Measurements from ENCODE around the gene LONRF2. TPM values are rescaled to one million over a fixed set of nuclear protein-coding genes. Genes with fewer than 3 reads are reported as not detected.

The LONRF2 gene
- total RNA-seq, 4 donors from 2014 or later, result 27.9 to 188 (median 58.5) TPM

GRCh38 chr2:100317634-100318033 is 4.7 kb downstream of the LONRF2 start:
- DNase-seq, result no peak
- TF ChIP-seq POLR2A (IDR thresholded peaks at IDR 0.05) (no peak), CTCF (IDR thresholded peaks at IDR 0.05) (no peak)
- Histone ChIP-seq H3K4me1 (no peaks in the 10 kb centered on the region), H3K4me3 (no peak overlapping the region), H3K27ac (no peak overlapping the region), H3K9me3 (peaks cover 0 to 8% of the 10 kb centered on the region in 2 donors), H3K36me3 (no peaks in the 10 kb centered on the region), H3K27me3 (no peaks in the 10 kb centered on the region)
- intact Hi-C loops (cut with DNase I; ENCODE audit: low total_unique reads), result no loop called here

GRCh38 chr2:100309973-100310719 is 12.2 kb downstream of the LONRF2 start:
- Histone ChIP-seq H3K9me3 (no peaks in the 10 kb centered on the region), H3K27ac (peak overlapping the region; percentile 1 to 12), H3K36me3 (no peaks in the 10 kb centered on the region), H3K4me3 (no peak overlapping the region), H3K27me3 (no peaks in the 10 kb centered on the region), H3K4me1 (peaks cover 0 to 7% of the 10 kb centered on the region in 2 donors)
- no peak for DNase-seq
- TF ChIP-seq CTCF (IDR thresholded peaks at IDR 0.05) (no peak), POLR2A (IDR thresholded peaks at IDR 0.05) (no peak)
- intact Hi-C loops (cut with DNase I; ENCODE audit: low total_unique reads), result no loop called here

- no peaks in the 10 kb centered on the region for H3K9me3 ChIP-seq
- H3K4me1 ChIP-seq, result peaks cover 0 to 7% of the 10 kb centered on the region in 2 donors
- TF ChIP-seq POLR2A (IDR thresholded peaks at IDR 0.05) (no peak), CTCF (IDR thresholded peaks at IDR 0.05) (no peak)
- no peak overlapping the region for H3K4me3 ChIP-seq
- intact Hi-C loops (cut with DNase I; ENCODE audit: low total_unique reads), result no loop called here
- H3K36me3 ChIP-seq, result no peaks in the 10 kb centered on the region
- no peaks in the 10 kb centered on the region for H3K27me3 ChIP-seq
- no peak for DNase-seq
- peak overlapping the region; percentile 1 to 12 for H3K27ac ChIP-seq
These were observed 13.0 kb downstream of the LONRF2 start for GRCh38 chr2:100309311-100309710.

GRCh38 chr2:100303744-100304143 is 18.6 kb downstream of the LONRF2 start:
- Histone ChIP-seq H3K9me3 (no peaks in the 10 kb centered on the region), H3K4me3 (no peak overlapping the region), H3K27me3 (no peaks in the 10 kb centered on the region), H3K36me3 (no peaks in the 10 kb centered on the region), H3K27ac (no peak overlapping the region), H3K4me1 (no peaks in the 10 kb centered on the region)
- intact Hi-C loops (cut with DNase I; ENCODE audit: low total_unique reads), result no loop called here
- no peak for DNase-seq
- no peak for TF ChIP-seq CTCF (IDR thresholded peaks at IDR 0.05)

GRCh38 chr2:100302585-100302892 is 19.8 kb downstream of the LONRF2 start:
- intact Hi-C loops (cut with DNase I; ENCODE audit: low total_unique reads), result no loop called here
- no peaks in the 10 kb centered on the region for H3K27me3 ChIP-seq
- no peak for DNase-seq
- H3K9me3 ChIP-seq, result no peaks in the 10 kb centered on the region
- no peaks in the 10 kb centered on the region for H3K4me1 ChIP-seq
- H3K27ac ChIP-seq, result no peak overlapping the region
- TF ChIP-seq POLR2A (IDR thresholded peaks at IDR 0.05), result no peak
- TF ChIP-seq CTCF (IDR thresholded peaks at IDR 0.05), result no peak
- no peaks in the 10 kb centered on the region for H3K36me3 ChIP-seq
- H3K4me3 ChIP-seq, result no peak overlapping the region

Data from uterus (tissue), 4 donors.